GM23248 (cell line): Measurements from ENCODE around the gene RBM38.

ENCODE experiments used
- EZH2 ChIP-seq: fragments of 200-600 bp; sonication (generic); IDR thresholded peaks from 2 replicates; pipeline ENCODE4 v1.6.1; 2018; ENCODE audit warnings: antibody characterized with exemption, mild to moderate bottlenecking; ENCODE audit not compliant: insufficient read depth, poor library complexity, severe bottlenecking
- EZH2phosphoT487 ChIP-seq: fragments of 200-600 bp; sonication (generic); IDR thresholded peaks from 2 replicates; pipeline ENCODE4 v1.6.1; 2018; ENCODE audit warnings: antibody characterized with exemption, moderate library complexity, mild to moderate bottlenecking, low read depth; ENCODE audit not compliant: insufficient read depth

DNA sequence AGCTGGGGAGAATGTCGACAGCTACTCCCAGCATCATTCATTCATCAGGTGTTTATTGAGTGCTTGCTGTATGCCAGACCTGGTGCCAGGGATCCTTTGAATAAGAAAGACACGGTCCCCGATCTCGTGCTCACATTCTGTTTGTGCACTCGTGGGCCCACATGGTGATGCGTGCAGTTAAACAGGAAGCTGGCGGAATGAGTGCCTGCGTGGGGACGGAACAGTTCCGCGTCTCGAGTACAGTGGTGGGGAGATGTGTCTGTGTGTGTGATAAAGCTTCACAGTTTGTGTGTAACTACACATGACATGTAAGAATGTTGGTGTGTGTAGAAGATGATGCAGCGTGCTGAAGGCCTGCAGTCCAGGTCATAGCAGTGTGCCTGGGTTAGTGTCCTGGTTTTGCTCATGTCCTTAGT lies 6.5 kb downstream of the RBM38 start:
- TF ChIP-seq EZH2phosphoT487 (no peak), EZH2 (no peak)
